OCI-LY7 (cell line): ENCODE results near the gene KCNN3. TPM values are rescaled to one million over a fixed set of nuclear protein-coding genes. Genes with fewer than 3 reads are reported as not detected.

Experiments
- BruUV-seq: library from RNA; stranded (reverse); fragments of 400-500 nt; replicated peaks from 2 replicates; lab custom pipeline; 2021; lab: Mats Ljungman, UMichigan
- CTCF ChIA-PET: fragments of 300-600 bp; sonication (Branson Sonifier 250); formaldehyde crosslinking; loops from one replicate; lab custom pipeline; 2022; ENCODE audit warnings: antibody characterized with exemption; ENCODE audit not compliant: unreplicated experiment; lab: Charles Lee
- POLR2A ChIA-PET: fragments of 300-600 bp; sonication (Branson Sonifier 250); formaldehyde crosslinking; loops from one replicate; lab custom pipeline; 2022; ENCODE audit warnings: antibody characterized with exemption; lab: Charles Lee
- DNase-seq: peaks from one replicate; pipeline ENCODE4 v3.0.0-alpha.2; 2015; ENCODE audit warnings: low spot score
- H2AFZ ChIP-seq: fragments of 200-600 bp; sonication (generic), shearing (Covaris generic); 2 replicates; pipeline ENCODE4 v1.6.1; 2014; ENCODE audit warnings: mild to moderate bottlenecking, antibody characterized with exemption, low read length, moderate library complexity
- H3K27ac ChIP-seq: fragments of 200-600 bp; sonication (generic); 2 replicates; pipeline ENCODE4 v1.5.1; 2014; ENCODE audit warnings: mixed run types, low read depth, mild to moderate bottlenecking, moderate library complexity, low read length, inconsistent platforms; ENCODE audit not compliant: poor library complexity, severe bottlenecking
- H3K36me3 ChIP-seq: fragments of 200-600 bp; sonication (generic); 2 replicates; pipeline ENCODE4 v1.6.1; 2014; ENCODE audit warnings: mild to moderate bottlenecking, antibody characterized with exemption, low read length, moderate library complexity, mixed read lengths; ENCODE audit not compliant: insufficient read depth
- H3K4me1 ChIP-seq: fragments of 200-600 bp; sonication (generic); 2 replicates; pipeline ENCODE4 v1.5.1; 2014; ENCODE audit warnings: mild to moderate bottlenecking, low read length; ENCODE audit not compliant: insufficient read depth, poor library complexity, severe bottlenecking
- H3K4me2 ChIP-seq: fragments of 200-600 bp; sonication (generic); 2 replicates; pipeline ENCODE4 v1.6.1; 2014; ENCODE audit warnings: mild to moderate bottlenecking, low read length
- H3K4me3 ChIP-seq: fragments of 200-600 bp; sonication (generic); 2 replicates; pipeline ENCODE4 v1.5.1; 2014; ENCODE audit warnings: mild to moderate bottlenecking, low read depth, low read length; ENCODE audit not compliant: poor library complexity, severe bottlenecking
- H3K79me2 ChIP-seq: fragments of 200-600 bp; sonication (generic); 2 replicates; pipeline ENCODE4 v1.6.1; 2016; ENCODE audit warnings: low read depth, mild to moderate bottlenecking, low read length, moderate library complexity, mixed read lengths; ENCODE audit not compliant: insufficient read depth
- H3K9me2 ChIP-seq: fragments of 200-600 bp; sonication (generic); 2 replicates; pipeline ENCODE4 v1.6.1; 2016; ENCODE audit warnings: mild to moderate bottlenecking, low read length, mixed read lengths; ENCODE audit not compliant: insufficient read depth
- H3K9me3 ChIP-seq: fragments of 200-600 bp; sonication (generic); 2 replicates; pipeline ENCODE4 v1.6.1; 2014; ENCODE audit warnings: mild to moderate bottlenecking, mixed run types, low read length, mixed read lengths
- H4K20me1 ChIP-seq: fragments of 200-600 bp; sonication (generic); 2 replicates; pipeline ENCODE4 v1.6.1; 2014; ENCODE audit warnings: mild to moderate bottlenecking, antibody characterized with exemption, low read length, moderate library complexity, mixed read lengths; ENCODE audit not compliant: insufficient read depth
- CTCF ChIP-seq: fragments of 200-600 bp; sonication (generic); conservative IDR thresholded peaks from 2 replicates; pipeline ENCODE4 v1.5.1; 2014; ENCODE audit warnings: mild to moderate bottlenecking, antibody characterized with exemption, low read length, moderate library complexity, mixed read lengths
- EZH2phosphoT487 ChIP-seq: fragments of 200-600 bp; sonication (generic); IDR thresholded peaks from 2 replicates; pipeline ENCODE4 v1.6.1; 2018; ENCODE audit warnings: low read depth, borderline replicate concordance, mild to moderate bottlenecking, mixed run types, antibody characterized with exemption, low read length, moderate library complexity, mixed read lengths
- intact Hi-C: fragments of 100-400 bp; cut with micrococcal nuclease; formaldehyde crosslinking; loops from one replicate; pipeline ENCODE4 v1.10.0; 2022; ENCODE audit not compliant: unreplicated experiment
- total RNA-seq, 2 experiments: library from RNA; depleted of rRNA in 1 of 2; stranded (reverse); fragments of >200 nt in 1 of 2; shearing (Covaris generic) in 1 of 2; gene quantifications; 2 replicates each; pipeline ENCODE4 v1.2.3, GENCODE V29; 2014 to 2022

KCNN3 gene
- total RNA-seq, 2 experiments from 2014 or later = 14.8 to 50.8 TPM

GRCh38 chr1:154730986-154731489 is 139.0 kb downstream of the KCNN3 start:
- no peak overlapping the region for H3K4me3 ChIP-seq
- BruUV-seq = no TSS peak
- DNase-seq = no peak
- POLR2A ChIA-PET = no interaction called here
- no peaks in the 10 kb centered on the region for H3K9me2 ChIP-seq
- intact Hi-C loops = no loop called here
- H3K9me3 ChIP-seq = no peaks in the 10 kb centered on the region
- TF ChIP-seq EZH2phosphoT487 (no peak), CTCF (no peak)
- CTCF ChIA-PET = no interaction called here
- H3K79me2 ChIP-seq = no peaks in the 10 kb centered on the region
- peaks cover 52% of the 10 kb centered on the region; the same call in 1 of the 2 replicates for H3K36me3 ChIP-seq
- H4K20me1 ChIP-seq = no peaks in the 10 kb centered on the region
- no peak overlapping the region for H3K4me2 ChIP-seq
- H3K27ac ChIP-seq = no peak overlapping the region
- H3K4me1 ChIP-seq = no peaks in the 10 kb centered on the region
- H2AFZ ChIP-seq = no peak overlapping the region

- ChIA-PET POLR2A (no interaction called here), CTCF (no interaction called here)
- Histone ChIP-seq H2AFZ (no peak overlapping the region), H4K20me1 (no peaks in the 10 kb centered on the region), H3K4me2 (no peak overlapping the region), H3K4me3 (no peak overlapping the region), H3K27ac (no peak overlapping the region), H3K79me2 (no peaks in the 10 kb centered on the region), H3K4me1 (no peaks in the 10 kb centered on the region), H3K9me2 (no peaks in the 10 kb centered on the region), H3K9me3 (no peaks in the 10 kb centered on the region), H3K36me3 (peaks cover 56% of the 10 kb centered on the region; the same call in 1 of the 2 replicates)
- intact Hi-C loops = no loop called here
- BruUV-seq = no TSS peak
- TF ChIP-seq CTCF = no peak
- TF ChIP-seq EZH2phosphoT487 = no peak
- DNase-seq = no peak
Observed at GRCh38 chr1:154730259-154730658, 139.8 kb downstream of the KCNN3 start.

- H3K27ac ChIP-seq = no peak overlapping the region
- H3K9me3 ChIP-seq = no peaks in the 10 kb centered on the region
- H3K9me2 ChIP-seq = no peaks in the 10 kb centered on the region
- no peak overlapping the region for H3K4me2 ChIP-seq
- H3K79me2 ChIP-seq = no peaks in the 10 kb centered on the region
- BruUV-seq = no TSS peak
- H4K20me1 ChIP-seq = no peaks in the 10 kb centered on the region
- peaks cover 59% of the 10 kb centered on the region; the same call in 1 of the 2 replicates for H3K36me3 ChIP-seq
- intact Hi-C loops = no loop called here
- no peak overlapping the region for H2AFZ ChIP-seq
- no peak for DNase-seq
- TF ChIP-seq EZH2phosphoT487 (no peak), CTCF (no peak)
- POLR2A ChIA-PET = no interaction called here
- no peak overlapping the region for H3K4me3 ChIP-seq
- CTCF ChIA-PET = no interaction called here
- H3K4me1 ChIP-seq = no peaks in the 10 kb centered on the region
Observed at GRCh38 chr1:154729577-154729976, 140.5 kb downstream of the KCNN3 start.
